Liver (tissue), 9 donors: ENCODE results near the gene LDLRAD3. TPM values are rescaled to one million over a fixed set of nuclear protein-coding genes. Genes with fewer than 3 reads are reported as not detected.

ENCODE experiments used
- DNase-seq: peaks from one replicate; pipeline ENCODE4 v3.0.0-alpha.2; 2017; ENCODE audit warnings: low spot score
- H3K27ac ChIP-seq, 2 donors: one replicate each; pipeline ENCODE4 v1.7.0; 2013; ENCODE audit warnings: inconsistent platforms in 2 of 2, low read length in 2 of 2, control low read depth in 1 of 2, low read depth in 1 of 2, mild to moderate bottlenecking in 1 of 2
- H3K27me3 ChIP-seq, 4 donors: one replicate each; pipeline versions ENCODE4 v1.6.1 to v1.7.0; 2013; ENCODE audit warnings: low read length in 3 of 4, inconsistent platforms in 1 of 4, mild to moderate bottlenecking in 1 of 4, moderate library complexity in 1 of 4; ENCODE audit not compliant: control insufficient read depth in 4 of 4, insufficient read depth in 4 of 4
- H3K36me3 ChIP-seq, 4 donors: one replicate each; pipeline versions ENCODE4 v1.6.1 to v1.7.0; 2013; ENCODE audit warnings: low read length in 3 of 4, mild to moderate bottlenecking in 3 of 4, low read depth in 1 of 4, moderate library complexity in 1 of 4; ENCODE audit not compliant: control insufficient read depth in 4 of 4, insufficient read depth in 3 of 4
- H3K4me1 ChIP-seq, 4 donors: one replicate each; pipeline versions ENCODE4 v1.6.1 to v1.7.0; 2013; ENCODE audit warnings: low read length in 3 of 4, mild to moderate bottlenecking in 3 of 4, moderate library complexity in 1 of 4; ENCODE audit not compliant: control insufficient read depth in 4 of 4, insufficient read depth in 4 of 4
- H3K4me3 ChIP-seq, 3 donors: one replicate each; pipeline versions ENCODE4 v1.6.1 to v1.7.0; 2013; ENCODE audit warnings: low read length in 3 of 3, control low read depth in 1 of 3, low read depth in 1 of 3, mild to moderate bottlenecking in 1 of 3
- H3K9ac ChIP-seq, 2 donors: one replicate each; pipeline ENCODE4 v1.7.0; 2013; ENCODE audit warnings: low read length in 2 of 2, mild to moderate bottlenecking in 2 of 2, moderate library complexity in 2 of 2, control low read depth in 1 of 2, low read depth in 1 of 2
- H3K9me3 ChIP-seq, 4 donors: one replicate each; pipeline versions ENCODE4 v1.6.1 to v1.7.0; 2013; ENCODE audit warnings: low read length in 3 of 4; ENCODE audit not compliant: control insufficient read depth in 4 of 4
- CTCF ChIP-seq: fragments of 150-350 bp; IDR thresholded peaks from 2 replicates; pipeline ENCODE4 v1.5.1; 2017; ENCODE audit warnings: improper control_type of control experiment, low read depth, low read length; ENCODE audit not compliant: missing input control
- FOXA1 ChIP-seq: IDR thresholded peaks from 2 replicates; pipeline ENCODE4 v1.6.1; 2016; ENCODE audit warnings: antibody characterized with exemption
- HNF4G ChIP-seq: IDR thresholded peaks from 2 replicates; pipeline ENCODE4 v1.6.1; 2016; ENCODE audit warnings: antibody characterized with exemption
- JUND ChIP-seq, 2 donors: IDR thresholded peaks; 2 replicates each; pipeline ENCODE4 v1.6.1; 2016; ENCODE audit warnings: antibody characterized with exemption in 2 of 2
- REST ChIP-seq: IDR thresholded peaks from 2 replicates; pipeline ENCODE4 v1.6.1; 2016; ENCODE audit warnings: antibody characterized with exemption, mild to moderate bottlenecking
- RXRA ChIP-seq, 2 donors: IDR thresholded peaks; 2 replicates each; pipeline ENCODE4 v1.6.1; 2017 to 2018; ENCODE audit warnings: antibody characterized with exemption in 2 of 2, mild to moderate bottlenecking in 1 of 2
- SP1 ChIP-seq: IDR thresholded peaks from 2 replicates; pipeline ENCODE4 v1.6.1; 2018; ENCODE audit warnings: antibody characterized with exemption, mild to moderate bottlenecking
- TAF1 ChIP-seq: conservative IDR thresholded peaks from 2 replicates; pipeline ENCODE4 v1.6.1; 2016; ENCODE audit warnings: antibody characterized with exemption, mild to moderate bottlenecking
- YY1 ChIP-seq: IDR thresholded peaks from 2 replicates; pipeline ENCODE4 v1.6.1; 2016; ENCODE audit warnings: antibody characterized with exemption, mild to moderate bottlenecking
- ZBTB33 ChIP-seq: IDR thresholded peaks from 2 replicates; pipeline ENCODE4 v1.6.1; 2016; ENCODE audit warnings: antibody characterized with exemption
- WGBS: extraction: QIAGEN DNeasy Blood & Tissue Kit; methylation state at CpG from one replicate; pipeline ENCODE4 v1.1.7; 2013; 5-methylcytosine and 5-hydroxymethylcytosine counted together
- polyA plus RNA-seq, 2 donors: library from polyadenylated mRNA; stranded (reverse) in 1 of 2; unstranded in 1 of 2; fragments of 200-250 nt in 1 of 2; fragments of >200 nt in 1 of 2; fragmentation: Nextera tagmentation in 1 of 2; extraction: Ambion mirVana in 1 of 2; gene quantifications; one replicate each; pipeline versions ENCODE4 v1.2.1 to v1.2.3, GENCODE V29; 2013 to 2015
- total RNA-seq, 2 donors: library from RNA; depleted of rRNA; stranded (reverse); fragments of >200 nt; gene quantifications; one replicate each; pipeline ENCODE4 v1.2.3, GENCODE V29; 2014
- donor health status: healthy.
- donor health status: healthy.
- donor health status: healthy.
- donor health status: healthy.
- donor health status: healthy.

The LDLRAD3 gene
- total and polyA plus RNA-seq, 4 donors: 0.75 to 1.3 (median 0.93) TPM

GRCh38 chr11:36022882-36023281 is 79.0 kb downstream of the LDLRAD3 start:
- Histone ChIP-seq H3K9ac (no peak overlapping the region), H3K4me3 (no peak overlapping the region), H3K36me3 (no peaks in the 10 kb centered on the region), H3K27me3 (peaks cover 0 to 3% (median 0%) of the 10 kb centered on the region in 4 donors), H3K4me1 (no peaks in the 10 kb centered on the region), H3K27ac (no peak overlapping the region), H3K9me3 (no peaks in the 10 kb centered on the region)
- no peak for TF ChIP-seq HNF4G
- no peak for TF ChIP-seq JUND (IDR thresholded peaks at IDR 0.05)
- TF ChIP-seq YY1: no peak
- TF ChIP-seq FOXA1: no peak
- no peak for TF ChIP-seq RXRA (IDR thresholded peaks at IDR 0.05)
- no peak for TF ChIP-seq TAF1
- TF ChIP-seq REST: no peak
- TF ChIP-seq ZBTB33: no peak
- TF ChIP-seq SP1: no peak
- no peak for TF ChIP-seq CTCF
- 78% methylated on average over 7 of the region's 7 CpGs for WGBS
- no peak for DNase-seq

- H3K4me3 ChIP-seq: no peak overlapping the region
- H3K9me3 ChIP-seq: no peaks in the 10 kb centered on the region
- H3K36me3 ChIP-seq: no peaks in the 10 kb centered on the region
- H3K27me3 ChIP-seq: peaks cover 0 to 3% (median 0%) of the 10 kb centered on the region in 4 donors
- H3K27ac ChIP-seq: no peak overlapping the region
- 31% methylated on average over 2 of the region's 2 CpGs for WGBS
- DNase-seq: no peak
- no peak overlapping the region for H3K9ac ChIP-seq
- no peak for TF ChIP-seq CTCF
- H3K4me1 ChIP-seq: no peaks in the 10 kb centered on the region
These were observed 80.1 kb downstream of the LDLRAD3 start for GRCh38 chr11:36023922-36024321.
